ENCODE data around the gene KCNF1.
A peak's percentile ranks its signal among the peaks of the same experiment; 100 is the strongest.

KCNF1 gene

DNA sequence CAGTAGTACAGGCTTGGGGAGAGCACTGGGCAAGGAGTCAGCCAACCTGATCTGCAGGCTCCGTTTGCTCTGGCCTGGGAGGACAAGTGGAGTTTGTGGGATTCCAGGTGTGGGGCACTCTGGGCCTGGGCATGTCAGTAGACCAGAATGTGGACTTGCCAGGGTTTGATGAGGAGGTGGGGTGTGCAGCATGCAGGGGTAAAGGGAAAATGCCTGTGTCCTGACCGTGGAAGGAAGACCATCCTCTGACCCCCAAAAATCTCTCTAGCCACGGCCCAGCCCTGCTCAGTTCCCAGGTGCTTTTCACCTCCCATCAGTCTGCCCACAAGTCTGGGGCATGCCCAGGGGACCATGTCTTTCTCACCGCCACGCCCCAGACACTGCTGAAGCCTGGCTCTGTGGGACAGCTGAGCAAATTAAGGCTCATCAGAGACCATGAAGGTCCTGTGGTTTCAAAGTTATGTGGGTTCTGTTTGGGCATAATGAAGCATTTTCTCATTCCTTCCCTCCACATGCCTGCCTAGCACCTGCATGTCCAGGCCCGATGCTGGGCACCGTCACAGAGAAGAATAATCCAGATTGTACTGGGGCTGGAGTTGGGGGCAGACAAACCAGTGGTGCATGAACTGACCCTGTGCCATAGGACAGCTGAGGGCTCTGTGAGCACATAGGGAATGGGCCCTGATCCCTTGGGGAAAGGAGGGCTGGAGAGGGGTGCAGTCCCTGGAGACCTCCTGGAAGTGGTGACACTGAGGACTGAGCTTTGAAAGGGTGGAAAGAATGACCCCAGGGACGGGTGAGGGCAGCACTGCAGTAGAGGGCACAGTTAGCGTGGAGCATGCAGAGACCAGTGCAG lies 6.5 kb upstream of the KCNF1 start:
- no peak for DNase-seq

DNA sequence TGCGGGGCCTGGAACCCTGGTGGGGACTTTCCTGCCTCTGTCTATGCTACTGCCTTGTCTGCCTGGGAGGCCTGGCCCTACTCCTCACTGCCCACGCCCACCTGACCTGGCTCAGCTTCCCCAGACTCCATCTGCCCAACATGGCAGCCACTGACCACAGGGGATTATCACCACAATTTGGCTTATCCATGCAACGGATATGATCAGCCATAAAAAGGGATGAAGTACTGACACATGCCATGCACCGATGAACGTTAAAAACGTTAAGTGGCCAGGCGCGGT lies 5.9 kb upstream of the KCNF1 start:
- DNase-seq = no peak

DNA sequence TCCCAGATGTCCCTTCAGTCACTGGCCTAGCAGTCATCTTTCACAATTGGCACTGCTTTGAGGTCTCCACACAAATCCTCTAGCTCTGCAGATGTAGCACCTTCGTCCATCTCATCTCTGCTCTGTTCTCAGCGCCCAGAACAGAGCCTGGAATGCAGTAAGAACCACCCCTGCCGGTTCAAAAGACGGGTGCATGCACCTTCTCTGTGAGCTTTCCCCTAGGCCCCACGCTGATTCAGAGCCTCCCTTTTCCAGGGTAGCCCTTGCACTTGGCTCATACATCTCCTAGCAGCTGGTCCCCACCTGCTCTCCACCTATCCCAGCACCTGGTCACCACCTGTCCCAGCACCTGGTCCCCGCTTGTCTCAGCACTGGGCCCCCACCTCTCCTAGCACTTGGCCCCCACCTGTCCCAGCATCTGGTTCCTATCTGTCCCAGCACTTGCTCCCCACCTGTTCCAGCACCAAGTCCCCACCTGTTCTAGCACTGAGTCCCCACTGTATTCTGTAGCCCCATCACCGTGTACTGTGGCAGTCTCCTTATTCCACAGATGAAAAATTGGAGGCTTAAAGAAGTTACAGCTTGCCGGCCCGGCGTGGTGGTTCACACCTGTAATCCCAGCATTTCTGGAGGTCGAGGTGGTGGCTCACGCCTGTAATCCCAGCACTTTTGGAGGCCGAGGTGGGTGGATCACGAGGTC lies 4.7 kb upstream of the KCNF1 start:
- no peak for DNase-seq

DNA sequence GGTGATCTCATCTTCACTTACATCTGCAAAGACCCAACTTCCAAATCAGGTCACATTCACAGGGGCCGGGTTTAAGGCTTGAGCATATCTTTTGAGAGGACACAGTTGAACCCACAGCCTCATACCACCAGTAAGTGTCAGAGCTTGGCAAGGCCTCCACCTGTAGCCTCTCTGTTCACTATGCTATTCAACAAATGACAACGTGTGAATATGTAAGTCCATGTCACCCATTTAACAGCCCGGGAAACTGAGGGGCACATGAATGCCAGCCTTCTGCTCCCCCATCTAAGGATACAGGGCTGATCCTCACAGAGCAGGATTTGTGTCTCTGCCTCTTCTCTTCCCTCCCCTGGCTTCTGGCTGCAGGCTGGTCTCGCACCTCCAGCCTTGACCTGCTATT lies 3.5 kb upstream of the KCNF1 start:
- DNase-seq = no peak

DNA sequence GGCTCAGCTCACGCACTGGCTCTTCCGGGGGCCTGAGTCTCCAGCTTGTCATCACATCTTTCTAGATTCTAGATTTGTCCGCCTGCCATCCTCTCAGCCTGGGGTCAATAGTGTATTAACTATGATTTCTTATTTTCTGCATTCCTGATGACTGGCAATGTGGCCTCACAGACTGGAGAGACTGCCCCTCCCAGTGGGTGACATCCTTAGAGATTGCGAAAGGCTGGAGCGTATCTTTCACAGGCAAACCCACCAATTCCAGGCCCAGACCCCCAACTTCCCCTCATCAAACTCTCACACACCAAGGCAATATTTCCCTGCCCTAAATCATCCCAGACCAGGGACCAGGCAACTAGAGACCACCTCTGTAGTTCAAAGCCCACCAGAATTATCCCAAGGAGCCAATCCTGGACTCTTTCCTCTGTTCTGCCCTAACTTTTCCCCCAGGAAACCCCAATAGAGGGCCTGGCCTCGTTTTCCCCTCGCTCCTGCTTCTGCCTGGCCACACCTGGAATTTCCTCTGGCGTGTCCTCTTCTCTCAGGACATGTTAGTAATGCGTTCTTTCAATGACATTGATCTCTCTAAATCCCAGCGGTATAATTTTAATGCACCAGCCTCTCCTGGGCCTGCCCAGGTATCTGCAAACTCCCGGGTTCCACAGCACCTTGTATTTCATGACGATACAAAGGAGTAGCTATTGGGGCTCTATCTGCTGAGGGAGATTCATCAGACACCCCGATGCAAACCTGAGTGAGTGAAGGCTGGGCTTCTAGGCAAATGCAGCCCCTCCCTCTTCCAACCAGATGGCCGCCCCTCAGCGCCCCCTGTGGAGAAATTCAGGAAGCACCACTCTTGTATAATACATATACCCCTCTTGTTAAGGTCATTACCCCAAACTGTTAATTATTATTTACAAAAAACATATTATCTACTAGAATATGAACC lies 2.4 kb upstream of the KCNF1 start:
- DNase-seq = peak; percentile 64

DNA sequence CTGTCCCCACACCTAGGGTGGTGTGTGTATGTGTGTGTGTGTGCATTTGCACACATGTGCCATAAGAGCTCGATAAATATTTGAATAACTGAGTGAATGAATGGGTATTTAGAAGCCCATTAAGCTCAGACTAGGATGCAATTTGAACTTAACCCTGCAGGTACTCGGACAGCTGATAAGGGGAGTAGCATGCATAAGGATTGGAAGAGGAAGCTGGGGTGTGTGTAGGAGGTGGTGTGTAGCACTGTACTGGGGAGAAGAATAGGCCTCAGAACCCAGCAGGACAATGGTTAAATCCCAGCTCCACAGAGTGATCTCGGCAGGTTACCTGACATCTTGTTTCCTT lies 1.8 kb upstream of the KCNF1 start:
- no peak for DNase-seq

DNA sequence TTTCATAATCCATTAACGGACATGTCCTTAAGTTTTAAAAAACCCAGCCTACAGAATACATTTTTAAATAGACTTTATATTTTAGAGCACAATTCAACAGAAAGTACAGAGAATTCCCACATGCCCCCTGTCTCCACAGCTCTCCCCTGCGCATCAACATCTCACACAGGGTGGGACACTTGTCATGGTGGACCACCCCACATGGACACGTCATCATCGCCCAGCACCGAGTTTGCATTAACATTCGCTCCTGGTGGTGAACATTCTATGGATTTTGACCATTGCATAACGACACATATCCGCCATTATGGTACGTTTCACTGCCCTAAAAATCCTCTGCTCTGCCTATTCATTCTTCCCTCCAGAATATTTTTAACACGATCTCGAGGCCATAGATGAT lies 1.1 kb upstream of the KCNF1 start:
- DNase-seq = no peak

DNA sequence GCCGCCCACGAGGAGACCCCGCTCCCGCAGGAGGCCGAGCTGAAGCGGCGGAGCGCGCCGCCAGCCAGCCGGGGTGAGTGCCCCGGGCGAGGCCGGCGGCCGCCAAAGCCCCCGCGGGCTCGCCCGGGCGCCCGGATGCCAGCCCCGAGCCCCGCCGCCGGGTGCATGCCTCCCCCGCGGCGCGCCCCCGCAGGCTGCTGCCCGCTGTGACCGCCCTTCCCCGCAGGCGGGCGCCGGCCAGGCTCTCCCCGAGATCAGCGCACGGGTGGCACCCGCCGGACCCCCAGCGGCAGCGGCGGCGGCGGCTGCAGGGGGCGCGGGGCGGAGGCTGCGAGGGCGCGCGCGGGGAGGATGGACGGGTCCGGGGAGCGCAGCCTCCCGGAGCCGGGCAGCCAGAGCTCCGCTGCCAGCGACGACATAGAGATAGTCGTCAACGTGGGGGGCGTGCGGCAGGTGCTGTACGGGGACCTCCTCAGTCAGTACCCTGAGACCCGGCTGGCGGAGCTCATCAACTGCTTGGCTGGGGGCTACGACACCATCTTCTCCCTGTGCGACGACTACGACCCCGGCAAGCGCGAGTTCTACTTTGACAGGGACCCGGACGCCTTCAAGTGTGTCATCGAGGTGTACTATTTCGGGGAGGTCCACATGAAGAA lies 470 bp downstream of the KCNF1 start:
- no peak for DNase-seq

DNA sequence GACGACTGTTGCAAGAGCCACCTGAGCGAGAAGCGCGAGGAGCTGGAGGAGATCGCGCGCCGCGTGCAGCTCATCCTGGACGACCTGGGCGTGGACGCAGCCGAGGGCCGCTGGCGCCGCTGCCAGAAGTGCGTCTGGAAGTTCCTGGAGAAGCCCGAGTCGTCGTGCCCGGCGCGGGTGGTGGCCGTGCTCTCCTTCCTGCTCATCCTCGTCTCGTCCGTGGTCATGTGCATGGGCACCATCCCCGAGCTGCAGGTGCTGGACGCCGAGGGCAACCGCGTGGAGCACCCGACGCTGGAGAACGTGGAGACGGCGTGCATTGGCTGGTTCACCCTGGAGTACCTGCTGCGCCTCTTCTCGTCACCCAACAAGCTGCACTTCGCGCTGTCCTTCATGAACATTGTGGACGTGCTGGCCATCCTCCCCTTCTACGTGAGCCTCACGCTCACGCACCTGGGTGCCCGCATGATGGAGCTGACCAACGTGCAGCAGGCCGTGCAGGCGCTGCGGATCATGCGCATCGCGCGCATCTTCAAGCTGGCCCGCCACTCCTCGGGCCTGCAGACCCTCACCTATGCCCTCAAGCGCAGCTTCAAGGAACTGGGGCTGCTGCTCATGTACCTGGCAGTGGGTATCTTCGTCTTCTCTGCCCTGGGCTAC lies 1.2 kb downstream of the KCNF1 start:
- no peak for DNase-seq

DNA sequence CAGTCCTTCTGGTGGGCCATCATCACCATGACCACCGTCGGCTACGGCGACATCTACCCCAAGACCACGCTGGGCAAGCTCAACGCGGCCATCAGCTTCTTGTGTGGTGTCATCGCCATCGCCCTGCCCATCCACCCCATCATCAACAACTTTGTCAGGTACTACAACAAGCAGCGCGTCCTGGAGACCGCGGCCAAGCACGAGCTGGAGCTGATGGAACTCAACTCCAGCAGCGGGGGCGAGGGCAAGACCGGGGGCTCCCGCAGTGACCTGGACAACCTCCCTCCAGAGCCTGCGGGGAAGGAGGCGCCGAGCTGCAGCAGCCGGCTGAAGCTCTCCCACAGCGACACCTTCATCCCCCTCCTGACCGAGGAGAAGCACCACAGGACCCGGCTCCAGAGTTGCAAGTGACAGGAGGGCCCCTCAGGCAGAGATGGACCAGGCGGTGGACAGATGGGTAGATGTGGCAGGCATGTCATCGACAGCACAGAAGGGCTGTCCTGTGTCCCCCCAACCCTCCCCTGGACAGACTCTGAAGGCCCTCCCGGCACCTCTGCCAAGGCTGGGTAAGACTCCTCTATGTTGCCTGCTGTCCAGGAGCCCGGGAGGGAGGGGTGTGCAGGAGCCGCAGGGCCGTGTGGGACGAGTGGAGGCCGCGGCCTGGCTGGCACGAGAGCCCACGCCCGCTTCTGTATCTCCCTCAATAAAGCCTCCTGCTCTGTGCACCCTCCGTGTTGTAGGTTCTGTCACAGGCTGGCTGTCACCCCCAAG lies 2.0 kb downstream of the KCNF1 start:
- DNase-seq = no peak

DNA sequence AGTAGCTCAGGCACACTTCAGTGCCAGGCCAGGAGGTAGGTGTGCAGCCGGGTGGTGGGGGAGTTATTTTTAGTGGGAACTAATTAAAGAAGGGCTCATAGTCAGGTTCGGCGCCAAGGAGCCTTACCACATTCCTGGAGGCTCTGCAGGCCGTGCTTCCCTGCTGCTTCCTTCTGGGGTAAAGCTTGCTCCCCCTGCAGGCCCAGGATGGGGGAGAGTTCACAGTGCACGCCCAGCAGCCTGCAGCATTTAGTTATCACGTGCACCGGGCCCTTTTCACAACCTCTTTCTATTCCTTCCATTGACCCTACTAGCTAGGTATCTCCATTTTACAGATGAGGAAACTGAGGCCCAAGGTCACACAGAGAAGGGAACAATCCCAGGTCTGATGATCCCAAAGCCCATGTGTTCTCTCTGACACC lies 2.5 kb downstream of the KCNF1 start:
- no peak for DNase-seq

DNA sequence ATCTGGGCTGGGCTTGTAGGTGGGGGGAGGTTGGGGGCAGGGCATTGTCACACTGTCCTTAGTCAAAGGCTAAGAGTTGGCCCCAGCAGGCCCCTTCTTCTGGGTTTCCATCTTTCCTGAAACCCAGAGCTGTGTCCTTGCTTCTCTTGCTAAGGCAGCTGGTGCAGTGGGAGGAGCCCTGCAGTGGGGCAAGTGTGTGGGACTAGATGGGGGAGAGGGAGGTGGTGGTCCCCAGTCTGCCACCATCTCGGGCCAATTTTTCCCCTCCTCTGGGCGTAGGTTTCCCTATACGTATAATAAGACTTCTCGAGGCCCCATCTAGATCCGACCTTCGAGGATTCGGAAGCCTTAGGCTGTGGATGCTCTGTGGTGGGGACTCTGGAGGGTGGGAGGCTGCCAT lies 3.5 kb downstream of the KCNF1 start:
- DNase-seq = no peak

DNA sequence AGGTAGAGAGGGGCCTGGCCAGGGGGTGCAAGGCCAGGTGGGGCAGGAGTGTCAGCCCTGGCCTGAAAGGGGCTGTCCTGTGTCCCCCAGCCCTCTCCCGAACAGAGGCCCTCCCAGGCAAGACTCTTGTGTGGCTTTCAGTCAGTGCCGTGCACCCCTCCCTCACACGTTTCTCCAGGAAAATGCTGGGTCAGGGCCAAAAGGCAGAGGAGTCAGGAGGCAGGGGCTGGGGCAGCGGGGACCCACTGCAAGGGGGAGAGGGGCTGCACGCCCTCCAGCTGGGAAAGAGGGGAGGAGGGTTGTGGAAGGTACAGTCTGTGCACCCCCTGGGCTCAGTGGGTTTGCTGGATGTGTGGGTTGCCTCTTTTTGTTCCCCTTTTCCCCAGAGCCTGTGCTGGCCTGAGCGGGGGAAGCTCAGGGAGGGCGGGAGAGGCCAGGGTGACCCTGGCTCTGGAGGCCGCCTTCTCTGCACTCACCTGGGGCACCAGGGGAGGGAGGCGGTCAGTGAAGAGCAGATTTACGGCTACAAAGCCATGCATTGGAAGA lies 4.1 kb downstream of the KCNF1 start:
- DNase-seq = no peak

DNA sequence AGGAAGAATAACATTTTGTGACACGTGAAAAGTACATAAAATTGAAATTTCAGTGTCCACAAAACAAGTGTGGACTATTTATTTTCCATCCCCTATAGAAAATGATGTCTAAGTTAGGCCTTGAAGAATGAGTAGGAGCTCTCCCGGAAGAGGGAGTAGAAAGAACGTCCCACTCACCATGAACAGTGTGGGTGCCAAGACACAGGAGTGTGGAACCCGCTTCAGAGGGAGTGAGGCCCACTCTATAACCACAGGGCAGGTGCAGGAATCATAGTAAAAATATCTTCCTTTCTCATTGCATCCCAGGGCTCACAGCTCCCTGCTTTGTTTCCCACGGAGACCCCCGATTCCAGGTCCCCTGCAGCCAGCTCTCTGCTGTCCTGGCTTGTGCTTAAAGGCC lies 5.2 kb downstream of the KCNF1 start:
- no peak for DNase-seq

DNA sequence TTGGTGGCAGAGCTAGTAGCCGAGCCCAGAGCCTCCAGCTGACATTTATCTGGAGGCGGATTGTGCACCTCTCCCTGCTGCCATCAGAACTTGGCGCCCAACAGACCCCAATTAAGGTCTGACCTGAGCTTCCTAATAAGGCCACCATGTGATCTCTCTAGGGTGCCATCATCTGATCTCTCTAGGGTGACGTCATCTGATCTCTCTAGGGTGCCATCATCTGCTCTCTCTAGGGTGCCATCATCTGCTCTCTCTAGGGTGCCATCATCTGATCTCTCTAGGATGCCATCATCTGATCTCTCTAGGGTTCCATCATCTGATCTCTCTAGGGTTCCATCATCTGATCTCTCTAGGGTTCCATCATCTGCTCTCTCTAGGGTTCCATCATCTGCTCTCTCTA lies 6.2 kb downstream of the KCNF1 start:
- DNase-seq = no peak

DNA sequence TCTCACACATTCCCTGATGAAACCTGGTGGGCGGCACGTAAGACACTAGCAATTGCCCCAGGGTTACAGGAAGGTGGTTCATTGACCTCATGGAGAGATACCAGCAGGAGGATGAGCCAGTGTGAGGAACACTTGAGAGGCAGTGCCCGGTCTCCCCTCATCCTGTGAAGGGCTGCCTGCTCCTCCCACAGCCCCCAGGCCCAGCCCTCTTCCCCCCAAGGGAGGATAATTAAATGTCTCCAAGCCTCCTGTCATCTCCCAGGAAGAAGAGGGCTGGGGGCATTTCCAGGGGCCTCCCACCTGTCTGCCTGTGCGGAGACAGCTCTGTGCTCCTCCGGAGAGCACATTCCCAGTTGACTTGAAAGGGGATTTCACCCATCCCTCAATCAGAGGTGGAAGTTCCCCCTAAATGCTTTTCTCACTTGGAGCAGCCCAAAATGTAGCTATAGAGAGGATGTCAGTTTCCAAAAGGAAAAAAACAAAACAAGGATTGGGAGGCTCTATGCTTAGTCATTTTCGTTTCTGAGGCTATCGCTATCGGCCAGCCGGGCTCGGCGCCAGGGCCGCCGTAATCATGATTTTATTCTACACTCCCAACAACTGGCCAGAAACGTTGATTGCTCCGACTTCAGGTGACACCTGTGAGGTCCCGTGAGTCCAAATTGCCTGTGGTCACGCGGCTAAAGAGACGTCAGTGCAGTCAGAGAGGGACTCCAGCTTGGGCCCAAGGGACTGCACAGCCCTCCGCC lies 7.1 kb downstream of the KCNF1 start:
- no peak for DNase-seq

DNA sequence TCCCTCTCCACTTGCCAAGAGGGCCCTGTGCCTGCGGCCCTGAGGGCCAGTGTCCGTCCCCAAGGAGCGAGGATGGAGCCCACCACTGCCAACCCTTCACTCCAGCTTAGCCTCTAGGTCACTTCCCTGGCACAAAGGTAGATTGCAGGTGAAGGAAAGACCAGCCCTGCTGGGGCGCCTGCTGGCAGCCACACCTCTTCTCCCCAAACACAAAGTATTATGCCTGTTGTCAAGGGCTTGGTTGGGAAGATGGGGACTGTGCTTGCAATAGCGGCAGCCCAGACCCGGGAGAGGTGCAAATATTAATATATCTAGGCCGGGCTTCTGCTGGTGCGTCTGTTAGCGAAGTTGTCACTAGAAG lies 7.7 kb downstream of the KCNF1 start:
- no peak for DNase-seq

DNA sequence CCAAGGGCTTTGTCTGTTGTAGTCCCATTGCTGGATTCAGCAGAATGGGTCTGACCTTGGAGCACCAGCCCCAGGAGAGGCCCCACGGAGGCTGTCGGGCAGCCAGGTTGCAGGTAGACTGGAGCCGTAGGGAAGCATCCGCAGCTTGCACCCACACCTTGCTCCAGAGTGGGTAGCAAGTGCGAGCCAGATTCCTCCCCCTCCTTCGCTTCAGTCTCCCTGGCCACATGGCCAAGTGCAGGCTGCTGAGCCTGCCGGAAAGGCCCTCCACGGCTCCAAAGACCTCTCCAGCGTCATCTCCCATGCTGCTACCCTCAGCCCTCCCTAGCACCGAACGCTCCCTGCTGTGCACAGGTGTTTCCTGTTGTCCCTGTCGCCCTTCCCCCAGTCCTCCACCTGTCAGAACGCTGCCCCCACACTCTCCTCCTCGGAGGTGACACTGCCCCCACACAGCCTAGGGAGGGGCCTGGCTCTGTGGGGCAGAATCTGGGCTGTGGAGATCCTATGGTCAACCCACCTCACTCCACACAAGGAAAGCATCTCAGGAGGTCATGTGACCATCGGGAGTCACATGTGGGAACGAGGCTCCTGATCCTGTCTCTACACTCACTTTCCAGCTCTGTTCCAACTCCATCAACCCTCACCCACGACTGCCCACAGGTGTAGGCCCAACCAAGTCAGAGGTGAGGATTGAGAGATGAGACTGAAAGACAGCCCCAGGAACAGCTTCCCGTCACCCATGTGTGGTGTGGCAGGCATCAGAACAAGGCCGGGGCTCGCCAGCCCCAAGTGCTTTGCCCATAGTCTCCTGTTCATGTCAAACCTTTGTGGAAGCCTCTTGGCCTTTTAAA lies 8.3 kb downstream of the KCNF1 start:
- no peak for DNase-seq

DNA sequence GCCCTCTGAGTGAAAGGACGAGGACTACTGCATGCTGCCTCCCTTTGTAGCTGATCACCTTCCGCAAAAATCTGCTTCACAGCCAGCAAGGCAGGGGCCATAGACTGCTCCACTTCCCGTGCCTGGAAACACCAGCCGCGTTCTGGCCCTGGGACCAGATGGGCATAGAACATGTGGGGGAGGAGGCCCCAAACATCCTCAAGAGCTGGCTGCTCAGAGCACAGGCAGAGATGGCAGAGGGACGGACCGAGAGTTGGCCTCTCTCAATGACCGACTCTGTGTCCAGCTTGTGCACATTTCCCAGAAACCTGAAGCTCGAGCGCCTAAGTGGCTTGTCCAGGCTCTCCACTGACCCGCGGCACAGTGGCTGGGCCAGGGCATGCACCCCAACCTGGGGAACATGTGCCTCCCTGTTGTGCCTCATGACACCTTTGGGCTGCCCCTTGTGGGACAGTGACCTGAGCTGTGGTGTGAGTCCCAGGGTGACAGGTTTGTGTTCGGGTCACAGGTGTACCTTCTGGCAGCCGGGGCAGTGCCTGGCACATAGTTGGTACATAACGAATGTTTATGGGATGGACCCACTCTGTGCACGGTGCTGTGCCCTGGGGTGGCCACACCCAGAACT lies 9.1 kb downstream of the KCNF1 start:
- DNase-seq = no peak
